Left forelimb (tissue), 1 donor: Measurements from ENCODE around the gene TMEM240.

Experiments
- DNase-seq: peaks from one replicate; pipeline ENCODE4 v3.0.0-alpha.2; 2018; ENCODE audit warnings: low spot score

Gene TMEM240

DNA sequence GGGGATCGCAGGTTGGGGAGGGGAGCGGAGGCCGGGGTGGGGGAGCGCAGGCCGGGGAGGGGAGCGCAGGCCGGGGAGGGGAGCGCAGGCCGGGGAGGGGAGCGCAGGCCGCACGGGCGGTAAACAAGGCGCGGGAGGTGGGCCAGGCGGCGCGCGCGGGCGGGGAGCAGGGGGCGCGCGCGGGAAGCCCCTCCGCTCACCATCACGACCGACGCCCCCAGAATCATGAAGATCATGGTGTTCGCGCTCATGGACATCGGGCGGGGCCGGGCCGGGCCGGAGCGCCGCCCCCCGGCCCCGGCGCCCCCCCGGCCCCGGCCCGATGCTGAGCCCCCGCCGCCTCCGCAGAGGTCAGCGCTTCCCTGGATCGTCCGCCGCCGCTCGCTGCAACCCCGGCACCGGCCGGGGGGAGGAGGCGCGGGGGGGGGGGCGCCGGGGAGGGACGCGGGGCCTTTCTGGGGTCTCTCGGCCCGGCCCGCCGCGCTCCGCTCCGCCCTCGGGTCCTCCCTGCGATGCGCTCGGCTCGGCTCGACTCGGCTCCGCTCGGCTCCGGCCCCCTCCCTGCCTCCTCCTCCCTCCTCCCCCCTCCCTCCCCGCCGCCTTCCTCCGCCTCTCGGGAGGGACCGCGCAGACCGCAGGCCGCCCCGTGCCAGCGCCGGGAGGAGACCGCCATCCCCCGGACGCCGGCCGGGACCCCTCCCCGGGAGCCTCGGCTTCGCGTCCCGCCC lies at the start of gene TMEM240:
Gene TMEM240 (minus strand): TSS at position 535 of the 728 bp plus-strand sequence. CDS start 278 bp downstream, at position 257.
- DNase-seq: peak; percentile 90

DNA sequence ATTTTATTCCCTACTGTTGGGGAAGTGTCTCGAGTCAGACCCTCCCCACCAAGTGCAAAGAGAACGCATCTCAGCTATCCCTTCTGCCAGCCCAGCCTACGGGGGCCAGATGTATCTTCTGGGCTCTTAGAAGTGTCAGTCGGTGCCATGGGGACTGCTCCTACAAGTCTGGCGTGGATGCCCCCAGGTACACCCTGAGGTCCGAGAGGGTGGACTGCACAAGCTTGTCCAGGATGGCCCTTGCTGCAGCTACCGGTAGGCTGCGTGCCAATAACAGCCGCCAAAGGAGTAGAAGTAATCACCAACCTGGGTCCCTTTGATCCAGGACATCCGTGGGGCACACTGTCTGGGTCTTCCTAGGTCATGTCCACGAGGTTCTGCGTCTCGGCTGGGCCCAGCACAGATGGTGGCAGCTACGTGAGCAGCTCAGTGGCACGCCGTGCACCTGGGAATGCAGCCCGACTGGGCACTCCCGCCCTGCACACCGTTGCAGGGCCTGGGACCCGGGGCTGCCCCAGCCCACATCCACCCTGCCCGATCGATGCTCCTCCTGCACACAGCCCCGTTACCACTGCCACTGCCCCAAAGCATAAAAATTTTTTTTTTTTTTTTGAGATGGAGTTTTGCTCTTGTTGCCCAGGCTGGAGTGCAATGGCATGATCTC lies 43.1 kb upstream of the TMEM240 start:
- DNase-seq: no peak

DNA sequence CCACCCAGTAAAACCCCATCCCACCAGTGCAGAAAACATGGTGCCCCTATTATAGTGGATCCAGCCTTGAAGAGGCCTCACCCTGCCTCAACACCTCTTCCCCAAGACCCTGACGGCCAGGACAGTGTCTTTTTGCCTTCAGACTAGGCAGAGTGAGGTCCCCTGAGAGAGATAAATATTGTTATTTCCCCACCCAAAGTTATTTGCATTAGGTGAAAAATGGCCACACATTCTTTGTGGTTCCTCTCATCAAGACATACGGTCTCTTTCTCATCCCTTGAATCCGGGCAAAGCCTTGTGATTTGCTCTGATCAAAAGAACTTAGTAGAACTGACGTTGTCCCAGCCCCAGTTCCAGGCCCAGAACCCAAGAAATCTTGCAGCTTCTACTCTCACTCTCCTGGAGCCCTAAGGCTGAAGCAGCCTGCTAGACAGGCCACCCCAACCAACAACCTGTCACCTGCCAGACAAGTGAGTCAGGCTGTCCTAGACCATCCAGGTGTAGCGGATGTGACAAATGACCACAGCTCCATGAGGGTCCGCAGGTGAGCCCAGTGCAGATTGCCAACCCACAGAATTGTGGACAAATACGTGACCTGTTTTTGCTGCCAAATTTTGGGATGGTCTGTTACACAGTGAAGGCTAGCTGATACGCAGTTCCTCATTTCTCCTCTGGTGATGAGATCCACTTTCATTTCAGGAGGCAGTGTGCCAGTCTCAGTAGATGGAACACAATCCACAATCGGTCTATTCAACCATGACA lies 42.3 kb upstream of the TMEM240 start:
- no peak for DNase-seq

DNA sequence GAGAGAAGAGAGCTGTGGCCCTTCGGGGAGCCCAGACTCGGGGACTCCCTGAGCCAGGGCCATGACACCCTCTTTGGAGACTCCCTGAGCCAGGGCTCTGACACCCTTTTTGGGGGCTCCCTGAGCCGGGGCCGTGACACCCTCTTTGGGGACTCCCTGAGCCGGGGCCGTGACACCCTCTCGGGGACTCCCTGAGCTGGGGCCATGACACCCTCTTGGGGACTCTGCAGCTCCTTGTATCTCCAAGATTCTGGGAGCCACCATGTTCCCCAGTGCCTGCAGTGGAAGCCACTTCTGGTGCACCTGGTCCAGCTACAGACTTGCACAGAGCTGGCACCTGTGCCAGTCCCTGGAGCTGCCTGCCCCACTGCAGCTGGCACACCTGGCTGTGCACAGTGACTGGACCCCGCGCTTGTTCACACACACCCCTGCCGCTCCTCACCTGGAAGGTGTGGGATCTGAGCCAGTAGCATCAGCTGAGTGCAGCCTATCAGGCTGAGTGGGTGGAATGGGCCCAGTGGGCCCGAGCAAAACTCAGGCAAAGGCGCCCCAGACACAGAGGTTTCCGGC lies 38.0 kb upstream of the TMEM240 start:
- no peak for DNase-seq

DNA sequence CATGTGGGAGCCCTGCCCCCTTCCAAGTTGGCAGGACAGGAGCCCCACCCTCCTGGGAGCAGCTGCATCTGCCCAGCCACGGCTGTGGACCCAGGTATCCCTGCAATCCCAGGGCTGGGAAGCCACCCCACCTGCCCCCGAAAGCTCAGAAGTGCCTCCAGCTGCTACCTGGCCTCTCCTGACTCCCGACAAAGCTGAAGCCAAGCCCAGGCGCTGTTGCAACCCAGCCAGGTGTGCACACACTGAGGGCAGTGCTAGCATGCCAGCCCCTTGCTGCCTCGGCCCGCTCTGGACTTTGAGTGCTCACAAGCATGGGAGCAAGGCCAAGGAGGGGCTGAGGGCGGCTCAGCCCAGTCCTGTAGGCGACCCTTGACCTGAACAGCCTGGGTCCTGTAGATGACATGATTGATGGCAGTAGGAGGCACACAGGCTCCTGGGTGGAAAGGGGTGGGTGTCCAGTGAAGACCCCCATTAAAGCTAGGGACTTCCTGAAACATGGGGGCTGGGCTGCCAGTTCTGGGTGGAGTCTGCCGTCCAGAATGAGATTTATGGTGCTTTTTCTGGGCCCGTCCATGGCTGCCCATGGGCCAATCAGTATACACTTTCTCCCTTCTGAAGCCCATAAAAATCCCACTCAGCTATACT lies 37.1 kb upstream of the TMEM240 start:
- no peak for DNase-seq

DNA sequence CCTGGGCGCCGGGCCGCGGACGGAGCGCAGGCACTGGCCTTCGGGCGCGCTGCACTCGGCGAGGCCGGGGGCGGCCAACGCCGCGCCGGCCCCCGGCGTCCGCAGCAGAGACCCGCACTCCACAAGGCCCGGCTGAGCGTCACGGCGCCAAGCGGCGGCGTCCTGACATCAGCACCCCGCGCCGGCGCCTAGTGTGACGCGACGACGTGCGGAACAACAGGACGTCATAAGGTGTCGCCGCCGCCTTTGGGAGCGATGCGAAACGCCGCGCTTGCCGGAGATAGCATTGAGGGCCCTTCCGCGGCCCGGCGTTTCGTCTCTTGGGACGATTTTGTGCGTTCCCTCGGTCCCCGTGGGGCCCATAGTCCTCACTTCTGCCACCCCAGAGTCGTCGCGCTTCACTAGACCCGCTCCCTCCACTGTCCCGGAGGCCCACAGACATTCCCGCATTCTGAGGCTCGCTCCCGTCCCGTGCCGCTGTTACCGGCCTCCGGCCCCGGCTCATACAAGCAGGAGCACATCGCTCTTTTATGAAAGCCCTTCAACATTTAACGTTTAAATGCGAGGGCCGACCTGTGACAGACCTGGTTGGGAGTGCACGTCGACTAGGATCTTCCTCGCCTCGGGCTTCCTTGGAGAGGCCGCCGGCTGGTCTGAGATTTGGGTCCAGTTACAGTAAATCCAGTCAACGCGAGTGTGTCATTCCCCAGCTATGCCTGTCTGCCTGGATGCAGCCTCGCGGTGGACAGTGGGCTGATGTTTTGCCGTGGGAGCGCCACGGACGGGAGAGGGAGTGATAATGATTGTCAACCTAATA lies 34.5 kb upstream of the TMEM240 start, which contains the start of gene SSU72:
Gene SSU72 (minus strand): TSS at position 143 of the 817 bp plus-strand sequence. CDS start 306 bp downstream, outside the sequence.
- DNase-seq: peak; percentile 94

DNA sequence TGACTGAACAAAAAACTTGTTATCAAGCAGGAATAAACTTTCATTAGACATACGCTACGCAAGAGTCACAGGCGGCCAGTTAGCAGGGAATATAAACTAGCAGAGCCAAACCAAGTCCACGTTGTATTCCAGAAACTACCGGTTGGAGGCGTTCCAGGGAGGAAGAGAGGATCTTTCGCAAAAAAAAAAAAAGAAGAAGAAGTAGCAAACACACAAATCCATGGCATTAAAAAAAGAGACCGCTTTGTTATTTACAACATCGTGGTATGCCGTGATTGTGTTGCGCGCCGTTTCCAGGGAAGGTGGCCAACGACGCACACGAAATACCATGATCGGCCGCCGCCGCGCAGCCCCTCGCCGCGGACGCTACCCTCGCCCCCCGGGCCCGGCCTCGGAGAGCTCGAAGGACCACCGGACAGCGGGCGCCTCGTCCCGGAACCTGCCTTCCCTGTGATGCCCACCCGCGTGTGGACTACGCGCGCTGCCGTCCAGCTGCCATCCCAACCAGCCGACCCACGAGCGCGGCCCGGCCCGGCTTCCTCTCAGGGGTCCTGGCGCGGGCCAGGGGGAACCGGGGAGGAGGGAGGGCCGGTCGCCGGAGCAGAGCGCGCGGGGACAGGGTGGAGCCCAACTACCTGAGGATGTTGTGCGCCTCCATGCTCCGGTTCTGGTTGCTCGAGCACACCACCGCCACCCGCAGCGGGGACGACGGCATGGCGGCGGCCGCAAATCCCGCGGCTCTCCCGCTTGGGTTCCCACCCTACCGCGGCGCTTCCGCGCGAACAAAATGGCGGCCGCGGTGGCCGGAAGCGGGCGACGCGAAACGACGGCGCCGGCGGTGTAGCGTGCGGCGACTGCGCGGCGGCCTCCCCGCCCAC lies 33.7 kb upstream of the TMEM240 start:
- DNase-seq: peak; percentile 90

DNA sequence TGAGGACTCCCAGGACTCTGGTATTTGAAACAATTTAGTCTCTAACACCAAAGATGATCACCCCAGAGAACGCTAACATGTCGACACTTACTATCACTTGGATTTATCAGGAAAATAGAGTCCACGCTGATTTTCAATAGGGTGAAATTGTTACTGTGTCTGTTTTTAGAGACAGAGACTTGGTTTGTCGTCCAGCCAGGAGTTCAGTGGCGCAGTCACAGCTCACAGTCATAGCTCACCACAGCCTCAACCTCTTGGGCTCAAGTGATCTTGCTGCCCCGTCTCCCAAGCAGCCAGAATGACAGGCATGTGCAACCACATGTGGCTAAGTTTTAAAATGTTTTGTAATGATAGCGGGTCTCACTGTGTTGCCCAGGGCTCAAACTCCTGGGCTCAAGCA lies 28.9 kb upstream of the TMEM240 start:
- no peak for DNase-seq

DNA sequence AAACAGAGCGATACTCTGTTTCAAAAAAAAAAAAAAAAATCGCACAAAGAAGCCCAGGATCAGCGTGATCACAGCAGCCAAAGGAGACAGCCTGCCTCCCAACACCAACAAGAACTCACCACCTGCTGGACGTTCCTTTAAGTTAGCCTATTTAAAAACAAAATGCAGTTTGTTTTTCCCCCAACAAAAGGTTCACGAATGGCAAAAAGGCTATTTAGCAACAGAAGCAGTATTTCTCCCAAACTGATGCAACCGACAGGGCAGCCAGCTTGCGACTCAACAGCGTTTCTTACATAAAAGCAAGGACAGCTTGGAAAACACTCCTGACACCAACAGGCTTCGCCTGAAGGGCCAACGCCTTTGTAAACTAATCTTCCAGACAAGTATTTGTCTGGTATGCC lies 27.5 kb upstream of the TMEM240 start:
- no peak for DNase-seq

DNA sequence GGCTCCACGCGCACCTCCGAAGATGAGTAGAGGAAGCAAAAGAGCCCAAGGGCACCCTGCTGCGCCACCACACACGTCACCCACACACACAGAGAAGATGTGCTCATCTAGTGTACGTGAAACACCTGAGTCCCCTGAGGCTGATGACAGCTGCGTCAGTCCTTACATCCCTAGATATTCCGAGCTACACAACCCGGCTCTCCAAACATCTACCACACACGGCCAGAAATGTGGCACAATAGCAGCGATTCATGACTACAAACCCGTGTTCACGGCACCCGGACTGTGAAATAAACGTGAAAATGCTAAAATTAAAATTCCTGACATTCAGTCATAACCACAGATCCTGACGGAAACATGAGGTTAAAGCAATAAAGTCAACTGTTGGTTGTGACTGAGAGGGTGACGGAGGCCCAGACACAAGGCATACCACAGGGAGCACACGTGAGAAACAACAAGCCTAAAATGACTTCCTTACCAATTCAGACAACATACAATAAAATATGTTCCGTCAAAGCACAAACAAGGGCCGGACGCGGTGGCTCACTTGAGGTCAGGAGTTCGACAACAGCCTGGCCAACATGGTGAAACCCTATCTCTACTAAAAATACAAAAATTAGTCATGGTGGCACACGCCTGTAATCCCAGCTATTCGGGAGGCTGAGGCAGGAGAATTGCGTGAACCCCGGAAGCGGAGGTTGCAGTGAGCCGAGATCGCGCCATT lies 26.9 kb upstream of the TMEM240 start:
- DNase-seq: no peak

DNA sequence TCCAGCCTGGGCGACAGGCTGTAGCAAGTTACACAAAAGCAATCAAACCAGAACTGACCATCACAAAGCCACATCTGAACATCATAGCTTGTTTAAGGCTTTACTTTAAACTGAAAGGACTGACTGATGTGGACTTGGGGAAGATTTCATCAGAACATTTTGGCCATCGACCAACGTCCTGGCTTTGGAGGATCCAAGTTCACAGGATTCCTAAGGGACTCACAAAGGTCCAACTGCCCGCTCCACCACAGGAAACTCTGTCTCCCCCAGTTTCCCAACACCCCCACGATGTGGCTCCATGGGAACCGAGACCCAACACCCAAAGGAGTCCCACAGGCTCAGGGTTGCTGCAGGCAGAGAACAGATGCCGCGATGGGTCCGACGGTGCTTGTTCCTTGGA lies 24.9 kb upstream of the TMEM240 start:
- DNase-seq: no peak

DNA sequence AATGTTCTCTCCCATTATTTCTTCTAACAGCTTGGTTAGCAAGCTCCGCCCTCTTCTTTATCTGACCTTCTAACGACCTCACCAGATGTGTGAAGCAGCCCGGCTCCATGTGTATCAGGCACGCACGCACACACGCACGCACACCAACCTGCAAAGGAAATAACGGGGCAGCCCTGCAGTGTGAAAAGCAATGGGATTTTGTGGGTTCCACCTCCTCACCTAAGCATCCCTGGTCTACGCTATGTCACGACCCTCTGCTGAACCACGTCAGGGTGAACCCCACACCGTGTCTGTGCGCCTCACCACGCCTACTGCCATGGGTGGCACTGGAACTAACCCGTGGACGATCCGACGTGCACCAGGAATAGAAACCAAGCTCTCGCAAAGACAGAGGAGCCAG lies 23.8 kb upstream of the TMEM240 start:
- no peak for DNase-seq

DNA sequence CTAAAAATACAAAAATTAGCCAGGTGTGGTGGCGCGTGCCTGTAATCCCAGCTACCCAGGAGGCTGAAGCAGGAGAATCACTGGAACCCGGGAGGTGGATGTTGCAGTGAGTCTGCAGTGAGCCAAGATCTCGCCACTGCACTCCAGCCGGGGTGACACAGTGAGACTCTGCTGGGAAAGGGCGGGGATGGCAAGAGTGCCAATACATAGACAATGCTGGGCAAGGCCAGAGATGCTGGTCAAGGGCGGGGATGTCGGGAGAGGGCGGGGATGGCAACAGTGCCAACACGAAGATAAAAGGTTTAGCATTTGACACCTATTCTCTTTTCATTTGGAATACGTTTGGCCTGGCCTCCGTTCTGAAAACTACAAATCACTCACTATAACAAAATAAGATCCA lies 23.3 kb upstream of the TMEM240 start:
- no peak for DNase-seq

DNA sequence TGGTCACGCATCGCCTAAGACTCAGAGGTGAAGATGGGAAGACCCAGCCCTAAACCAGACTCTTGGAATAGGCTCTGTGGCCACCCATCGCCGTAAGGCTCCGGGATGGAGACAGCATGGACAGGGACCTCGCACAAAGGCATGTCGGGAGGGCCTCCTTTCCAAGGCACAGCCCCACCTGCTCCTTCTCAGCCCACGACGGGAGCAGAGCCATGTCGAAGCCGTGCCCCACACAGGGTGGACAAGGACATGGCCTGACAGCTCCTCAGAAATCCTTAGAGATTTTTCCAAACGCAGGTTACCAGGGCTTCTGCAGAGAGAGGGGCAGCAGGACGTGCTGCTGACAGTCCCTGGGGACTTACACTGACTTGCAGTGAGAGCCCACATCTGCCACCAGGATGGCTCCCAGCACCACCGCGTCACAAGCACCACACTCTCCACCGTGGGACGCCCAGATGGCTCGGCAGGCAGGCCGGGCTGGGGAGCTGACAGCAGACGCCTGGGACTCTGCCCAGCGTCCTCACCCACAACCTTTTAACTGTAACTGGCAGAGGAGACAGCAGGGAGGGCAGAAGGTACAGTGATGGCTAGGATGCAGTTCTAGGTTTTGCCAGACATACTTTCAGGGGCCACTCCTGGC lies 22.3 kb upstream of the TMEM240 start:
- no peak for DNase-seq

DNA sequence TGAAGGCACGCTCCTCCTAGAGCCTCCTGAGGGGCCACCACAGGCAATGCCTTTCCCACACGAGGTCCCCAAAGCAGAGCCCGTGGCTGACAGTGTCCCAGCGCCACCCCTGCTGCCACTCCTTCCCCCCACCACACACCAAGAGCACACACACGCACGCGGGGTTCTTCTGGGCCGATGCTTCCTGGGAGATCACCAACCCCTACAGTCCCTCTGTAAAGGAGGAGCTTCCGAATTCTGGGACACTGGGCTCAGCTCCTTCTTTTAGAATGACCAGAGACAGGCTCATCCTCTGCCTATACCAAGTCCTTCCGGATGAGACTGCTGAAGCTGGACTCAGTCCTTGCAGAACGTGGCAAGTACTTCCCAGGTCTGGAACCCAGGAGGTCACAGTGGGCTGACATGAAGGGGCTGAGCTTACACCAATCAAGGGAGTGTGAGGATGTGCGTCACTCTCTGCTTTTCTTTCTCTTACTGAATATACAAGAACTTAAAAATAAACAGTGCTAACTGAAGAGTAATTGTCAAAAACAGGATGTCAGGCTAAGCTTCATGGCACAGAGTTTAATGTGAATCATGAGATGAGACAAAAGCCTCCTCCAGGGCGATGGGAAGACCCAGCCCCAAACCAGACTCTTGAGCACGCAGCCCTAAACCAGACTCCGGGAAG lies 21.5 kb upstream of the TMEM240 start:
- DNase-seq: no peak

DNA sequence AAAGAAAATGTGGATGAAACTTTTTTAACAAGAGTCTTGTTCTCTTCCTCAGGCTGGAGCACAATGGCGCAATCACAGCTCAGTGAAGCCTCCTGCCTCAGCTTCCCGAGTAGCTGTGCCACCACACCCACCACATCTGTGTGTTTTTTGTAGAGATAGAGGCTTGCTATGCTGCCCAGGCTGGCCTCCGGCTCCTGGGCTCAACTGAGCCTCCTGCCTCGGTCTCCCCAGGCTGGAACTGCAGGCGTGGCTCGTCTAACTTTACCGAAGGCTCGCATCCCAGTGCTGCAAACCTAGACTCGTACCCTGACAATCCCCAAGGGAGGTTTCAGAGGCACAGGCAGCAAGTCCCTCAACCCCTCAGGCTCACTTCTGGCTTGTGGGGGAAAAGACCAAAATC lies 19.8 kb upstream of the TMEM240 start:
- DNase-seq: no peak

DNA sequence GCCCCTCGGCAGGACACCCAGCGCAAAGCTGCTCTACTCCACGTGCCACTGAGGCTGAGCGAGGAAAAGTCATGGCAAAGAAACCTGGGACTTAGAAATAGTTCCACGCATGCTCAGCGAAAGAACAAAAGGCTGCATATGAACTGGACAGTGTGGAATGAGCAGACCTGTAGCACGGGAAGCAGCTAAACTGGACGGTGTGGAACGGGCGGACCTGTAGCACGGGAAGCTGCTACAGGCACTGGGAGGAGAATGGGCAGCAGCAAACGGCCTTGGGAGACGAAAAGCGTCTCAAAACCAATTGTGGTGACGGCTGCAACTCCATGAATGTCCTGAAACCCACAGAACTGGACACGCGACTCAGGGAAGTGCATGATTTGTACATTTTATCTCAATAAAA lies 18.6 kb upstream of the TMEM240 start:
- DNase-seq: no peak

DNA sequence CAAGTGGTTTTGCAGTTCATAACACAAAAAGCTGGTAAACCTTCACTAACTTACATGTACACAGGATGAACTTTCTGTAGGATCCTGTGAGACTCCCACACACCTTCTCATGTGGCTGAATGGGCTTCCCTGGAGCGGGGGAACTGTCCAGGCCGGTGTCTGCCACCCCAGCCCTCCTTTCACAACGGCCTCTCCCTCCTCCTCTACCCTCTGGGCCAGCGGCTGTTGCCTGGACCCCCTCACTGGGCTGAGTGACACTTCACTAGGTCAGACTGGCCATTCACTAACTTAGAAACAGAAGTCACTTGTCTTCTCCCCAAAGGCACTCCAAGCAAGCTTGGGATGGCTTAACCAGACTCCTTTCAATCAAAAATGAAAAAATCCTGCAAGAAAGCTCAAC lies 18.2 kb upstream of the TMEM240 start:
- DNase-seq: no peak
